ENCODE data around the gene NCEH1.
A peak's percentile ranks its signal among the peaks of the same experiment; 100 is the strongest.
"Not testable (repeated sequence)": the region's sequence is repeated elsewhere in the genome, so short reads cannot be mapped to it uniquely, and the experiment has no call there.

Gene NCEH1

GRCh38 chr3:172607305-172608121 is 103.4 kb downstream of the NCEH1 start:
- FAIRE-seq = no peak

DNA sequence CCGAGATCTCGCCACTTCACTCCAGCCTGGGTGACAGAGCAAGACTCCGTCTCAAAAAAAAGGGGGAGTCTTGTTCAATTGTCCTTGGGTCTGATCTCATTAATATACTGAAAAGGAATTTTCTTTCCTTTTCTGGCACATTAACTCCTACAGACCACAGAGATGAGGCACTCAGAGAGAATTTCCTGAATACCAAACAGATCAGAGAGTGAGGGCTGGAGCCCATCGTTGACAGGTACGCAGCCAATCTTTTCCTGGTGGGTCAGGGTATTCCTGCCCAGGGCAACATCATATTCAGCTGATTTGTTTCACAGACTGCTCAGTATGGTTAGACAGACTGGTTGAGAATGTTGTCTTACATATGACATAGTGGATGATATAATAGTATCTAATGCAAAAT is 104.8 kb downstream of the NCEH1 start:
- no peak for FAIRE-seq

- FAIRE-seq = no peak
Measured at GRCh38 chr3:172604895-172605646, 105.8 kb downstream of the NCEH1 start.

- FAIRE-seq = no peak
Measured at GRCh38 chr3:172601066-172601832, 109.6 kb downstream of the NCEH1 start.

- no peak for FAIRE-seq
Measured at GRCh38 chr3:172600644-172601065, 110.2 kb downstream of the NCEH1 start.

GRCh38 chr3:172598904-172599303 is 112.0 kb downstream of the NCEH1 start:
- FAIRE-seq = no peak

DNA sequence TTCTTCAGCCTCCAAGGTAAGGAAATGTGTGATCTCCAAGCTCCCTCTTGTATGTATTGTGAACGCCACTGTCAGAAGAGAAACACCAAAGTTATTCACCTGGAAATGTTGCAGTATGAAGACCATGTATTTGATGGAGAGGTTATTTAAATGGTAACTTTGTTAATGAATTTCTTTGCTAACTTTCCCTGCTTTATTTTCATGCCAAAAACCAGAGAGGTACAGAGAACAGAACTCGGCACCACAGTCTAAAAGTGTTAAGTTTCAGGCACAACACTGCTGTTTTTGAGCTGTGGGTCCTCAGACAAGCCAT is 114.5 kb downstream of the NCEH1 start:
- no peak for FAIRE-seq

GRCh38 chr3:172595664-172596393 is 115.0 kb downstream of the NCEH1 start:
- peak; percentile 51 for FAIRE-seq

- FAIRE-seq = not testable (repeated sequence)
Measured at GRCh38 chr3:172594900-172595663, 115.8 kb downstream of the NCEH1 start.

DNA sequence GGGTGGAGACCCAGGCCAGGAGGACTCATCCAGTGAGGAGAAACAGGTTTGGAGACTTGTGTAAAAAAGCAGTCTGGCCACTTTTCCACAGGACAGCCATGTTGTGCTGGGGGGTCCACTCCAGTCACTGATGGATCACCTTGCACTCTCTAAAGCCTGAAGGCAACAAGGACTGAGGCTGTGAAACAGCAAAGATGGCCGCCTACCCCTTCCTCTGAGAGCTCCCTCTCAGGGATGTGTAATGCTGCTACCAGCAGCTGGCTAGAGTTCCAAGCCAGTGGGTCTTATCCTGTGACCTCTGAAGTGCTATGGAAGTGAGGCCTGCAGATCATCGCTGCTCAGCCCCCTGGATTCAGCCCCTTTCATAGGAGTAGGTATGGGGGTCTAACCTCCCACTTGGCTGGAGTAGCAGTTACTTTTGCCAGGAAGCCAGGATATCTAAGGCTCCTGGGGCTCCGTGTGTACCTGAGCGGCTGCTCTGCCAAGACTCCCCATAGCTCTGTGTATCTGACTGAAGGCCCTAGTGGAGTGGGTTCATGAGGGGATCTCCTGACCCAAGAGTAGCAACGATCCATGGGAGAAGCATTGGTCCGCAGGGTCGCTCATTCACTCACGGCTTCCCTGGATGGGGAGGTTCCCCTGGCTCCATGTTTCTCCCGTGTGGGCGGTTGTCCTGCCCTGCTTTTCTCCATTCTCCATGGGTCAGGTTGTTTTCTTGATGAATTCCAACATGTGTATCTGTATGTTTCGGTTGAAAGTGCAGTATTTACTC is 117.8 kb downstream of the NCEH1 start:
- FAIRE-seq = no peak

- no peak for FAIRE-seq
Measured at GRCh38 chr3:172591876-172592771, 118.7 kb downstream of the NCEH1 start.

DNA sequence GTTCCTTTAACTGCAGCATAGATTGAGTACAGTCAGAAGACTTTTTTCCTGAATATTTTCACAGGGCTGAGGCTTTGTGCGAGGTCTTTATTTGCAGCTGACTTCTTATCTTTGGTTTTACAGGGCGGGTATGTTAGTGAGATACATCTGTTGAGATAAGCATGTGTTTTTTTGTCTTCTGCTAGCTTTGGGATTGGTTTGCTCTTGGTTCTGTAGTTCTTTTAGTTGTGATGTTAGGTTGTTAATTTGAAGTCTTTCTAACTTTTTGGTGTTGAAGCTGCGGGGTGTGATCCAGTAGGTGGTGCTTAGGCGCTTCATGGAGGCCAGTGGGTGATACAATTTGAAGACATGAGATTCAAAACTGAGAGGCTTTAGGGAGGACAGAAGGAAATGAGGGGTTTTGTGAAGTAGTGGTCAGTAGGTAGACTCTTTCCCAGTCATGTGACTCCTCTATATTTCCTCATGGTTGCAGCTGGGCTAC is 119.7 kb downstream of the NCEH1 start:
- FAIRE-seq = no peak

DNA sequence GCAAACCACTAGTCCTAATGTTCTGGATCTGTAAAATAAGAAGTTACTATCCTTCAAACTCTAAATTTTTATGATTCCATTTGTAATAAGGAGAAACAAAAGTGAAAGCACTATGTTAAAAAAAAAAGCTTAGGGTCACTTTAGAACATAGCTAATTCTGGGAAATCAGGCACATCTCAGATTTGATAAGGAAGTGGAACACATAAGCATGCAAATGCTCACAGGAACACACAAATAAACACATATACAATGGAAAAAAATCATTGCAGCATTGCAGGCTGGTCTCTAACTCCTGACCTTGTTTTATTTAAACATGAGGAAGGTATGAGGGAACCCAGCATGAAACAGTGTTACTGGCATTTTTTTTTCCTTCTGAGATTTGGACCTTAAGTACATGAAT is 124.4 kb downstream of the NCEH1 start:
- FAIRE-seq = no peak

- no peak for FAIRE-seq
Measured at GRCh38 chr3:172585954-172586353, 124.9 kb downstream of the NCEH1 start.

GRCh38 chr3:172582712-172583111 is 128.2 kb downstream of the NCEH1 start:
- no peak for FAIRE-seq

GRCh38 chr3:172581757-172582166 is 129.1 kb downstream of the NCEH1 start:
- FAIRE-seq = no peak

- FAIRE-seq = peak; percentile 5
Measured at GRCh38 chr3:172580680-172581401, 130.0 kb downstream of the NCEH1 start.

Measured in colon (tissue), 2 donors.